CD14-positive monocyte (primary cell): ENCODE measurements around the gene LCP1. TPM values are rescaled to one million over a fixed set of nuclear protein-coding genes. Genes with fewer than 3 reads are reported as not detected.
A peak's percentile ranks its signal among the peaks of the same experiment; 100 is the strongest.
"Not testable (repeated sequence)": the region's sequence is repeated elsewhere in the genome, so short reads cannot be mapped to it uniquely, and the experiment has no call there.

Experiments
- DNase-seq, 3 donors: peaks; one replicate each; pipeline ENCODE4 v3.0.0-alpha.2; 2011 to 2022
- H2AFZ ChIP-seq: 2 replicates; pipeline ENCODE4 v1.6.0; 2012; ENCODE audit warnings: mild to moderate bottlenecking, low read depth, low read length, inconsistent platforms; ENCODE audit not compliant: insufficient read depth, poor library complexity, severe bottlenecking
- H3K27ac ChIP-seq, 2 donors: 1 replicate in 1 of 2; 2 replicates in 1 of 2; pipeline ENCODE4 v1.5.1; 2012 to 2013; ENCODE audit warnings: low read length in 2 of 2, control low read depth in 1 of 2, inconsistent platforms in 1 of 2, low read depth in 1 of 2, mild to moderate bottlenecking in 1 of 2
- H3K27me3 ChIP-seq, 2 donors: one replicate each; pipeline versions ENCODE4 v1.6.0 to v1.6.1; 2011 to 2013; ENCODE audit warnings: low read length in 2 of 2; ENCODE audit not compliant: control insufficient read depth in 2 of 2, insufficient read depth in 2 of 2
- H3K36me3 ChIP-seq, 2 donors: replicated peaks in 1 of 2; 1 replicate in 1 of 2; 2 replicates in 1 of 2; pipeline versions ENCODE4 v1.5.1 to v1.6.1; 2012 to 2013; ENCODE audit warnings: low read length in 2 of 2, control low read depth in 1 of 2, inconsistent platforms in 1 of 2, mild to moderate bottlenecking in 1 of 2; ENCODE audit not compliant: insufficient read depth in 2 of 2, control insufficient read depth in 1 of 2
- H3K4me1 ChIP-seq, 2 donors: 1 replicate in 1 of 2; 2 replicates in 1 of 2; pipeline versions ENCODE4 v1.5.1 to v1.6.1; 2012 to 2013; ENCODE audit warnings: low read length in 2 of 2, control low read depth in 1 of 2, inconsistent platforms in 1 of 2, mild to moderate bottlenecking in 1 of 2, moderate library complexity in 1 of 2; ENCODE audit not compliant: insufficient read depth in 2 of 2, control insufficient read depth in 1 of 2
- H3K4me2 ChIP-seq: replicated peaks from 2 replicates; pipeline ENCODE3; 2012; ENCODE audit warnings: low read length, moderate library complexity, mild to moderate bottlenecking; ENCODE audit not compliant: poor library complexity, severe bottlenecking; ENCODE audit errors: extremely low read depth
- H3K4me3 ChIP-seq, 3 experiments: fragments of 200-600 bp in 1 of 3; sonication (generic) in 1 of 3; replicated peaks in 1 of 3; 1 replicate in 2 of 3; 2 replicates in 1 of 3; pipeline ENCODE4 v1.5.1; 2011 to 2013; ENCODE audit warnings: low read length in 3 of 3, mild to moderate bottlenecking in 3 of 3, control low read depth in 2 of 3, low read depth in 2 of 3, inconsistent platforms in 1 of 3, moderate library complexity in 1 of 3
- H3K79me2 ChIP-seq: 2 replicates; pipeline ENCODE4 v1.6.0; 2012; ENCODE audit warnings: mild to moderate bottlenecking, control low read depth, inconsistent platforms, low read length, moderate library complexity; ENCODE audit not compliant: insufficient read depth
- H3K9ac ChIP-seq: 2 replicates; pipeline ENCODE4 v1.6.0; 2017; ENCODE audit warnings: low read length, mild to moderate bottlenecking; ENCODE audit not compliant: insufficient read depth, poor library complexity, severe bottlenecking
- H3K9me3 ChIP-seq, 2 donors: replicated peaks in 1 of 2; 1 replicate in 1 of 2; 2 replicates in 1 of 2; pipeline versions ENCODE4 v1.5.1 to v1.6.1; 2012 to 2013; ENCODE audit warnings: low read length in 2 of 2, control low read depth in 1 of 2; ENCODE audit not compliant: control insufficient read depth in 1 of 2, insufficient read depth in 1 of 2
- H4K20me1 ChIP-seq: 2 replicates; pipeline ENCODE4 v1.6.0; 2012; ENCODE audit warnings: mild to moderate bottlenecking, low read length, control low read depth, moderate library complexity; ENCODE audit not compliant: insufficient read depth
- H3K27ac Mint-ChIP-seq, 7 donors: one replicate each; pipeline ENCODE4 v1.8.0; 2020; ENCODE audit warnings: mild to moderate bottlenecking in 7 of 7, mixed read lengths in 7 of 7, moderate library complexity in 6 of 7, inconsistent platforms in 2 of 7
- H3K27me3 Mint-ChIP-seq, 3 donors: one replicate each; pipeline ENCODE4 v1.8.0; 2021 to 2022; ENCODE audit warnings: low read depth in 3 of 3, mild to moderate bottlenecking in 3 of 3, mixed read lengths in 3 of 3, moderate library complexity in 3 of 3, inconsistent platforms in 1 of 3
- H3K36me3 Mint-ChIP-seq, 2 donors: one replicate each; pipeline ENCODE4 v1.8.0; 2020; ENCODE audit warnings: mixed read lengths in 2 of 2, inconsistent platforms in 1 of 2, mild to moderate bottlenecking in 1 of 2
- H3K4me1 Mint-ChIP-seq: one replicate; pipeline ENCODE4 v1.8.0; 2020; ENCODE audit warnings: mild to moderate bottlenecking, mixed read lengths
- H3K4me3 Mint-ChIP-seq, 2 donors: one replicate each; pipeline ENCODE4 v1.8.0; 2020; ENCODE audit warnings: mild to moderate bottlenecking in 2 of 2, mixed read lengths in 2 of 2, moderate library complexity in 1 of 2
- H3K9me3 Mint-ChIP-seq, 7 donors: one replicate each; pipeline ENCODE4 v1.8.0; 2020 to 2022; ENCODE audit warnings: mixed read lengths in 7 of 7, mild to moderate bottlenecking in 6 of 7, moderate library complexity in 6 of 7, inconsistent platforms in 2 of 7
- CTCF ChIP-seq: fragments of 200-600 bp; IDR thresholded peaks from one replicate; pipeline ENCODE4 v1.8.0; 2022; ENCODE audit warnings: antibody characterized with exemption, mild to moderate bottlenecking
- WGBS: methylation state at CpG from one replicate; pipeline ENCODE4 v1.1.5; 2013; ENCODE audit warnings: missing lambda C conversion rate; ENCODE audit not compliant: insufficient coverage; 5-methylcytosine and 5-hydroxymethylcytosine counted together
- intact Hi-C, 2 donors: fragments of 100-400 bp; cut with micrococcal nuclease; formaldehyde crosslinking; loops; one replicate each; pipeline versions ENCODE4 v1.15.0 to v1.15.1; 2023
- polyA minus RNA-seq: library from RNA; depleted of rRNA, polyadenylated mRNA; stranded (reverse); fragments of >200 nt; gene quantifications from 2 replicates; pipeline ENCODE4 v1.2.3, GENCODE V29; 2012
- polyA plus RNA-seq, 3 donors: library from polyadenylated mRNA; depleted of rRNA in 1 of 3; unstranded in 2 of 3; stranded (reverse) in 1 of 3; fragments of 300-500 nt in 2 of 3; fragments of >200 nt in 1 of 3; fragmentation: Illumina TruSeq in 2 of 3; gene quantifications; 1 replicate in 2 of 3; 2 replicates in 1 of 3; pipeline ENCODE4 v1.2.3, GENCODE V29; 2012 to 2021
- total RNA-seq, 12 experiments: library from RNA in 1 of 12; stranded (reverse) in 1 of 12; fragments of 120-200 nt in 1 of 12; gene quantifications; one replicate each; pipeline ENCODE4 v1.2.4 and lab custom pipeline; 2013 to 2026; ENCODE audit warnings: mixed read lengths in 6 of 12, inconsistent platforms in 1 of 12

The LCP1 gene
- 1,627 TPM for total RNA-seq (2013)
- 1,000 to 10,000 TPM in 2 of 3 donors, 100 to 1,000 TPM in 1; 653 to 2,003 (median 1,636) TPM for polyA plus RNA-seq
- polyA minus RNA-seq: 585 and 1,053 TPM in 2 replicates
- total RNA-seq (lab: John Stamatoyannopoulos, UW): 1,065 to 2,604 (median 2,081) reads per million in 11 experiments

GRCh38 chr13:46181840-46182490, at the start of gene LCP1:
Gene LCP1 (minus strand): TSS chr13:46182177. CDS start chr13:46159662, 22,515 bp downstream.
- peaks cover 47 to 62% of the 10 kb centered on the region in 2 donors for H3K4me1 ChIP-seq
- H4K20me1 ChIP-seq: peaks cover 46% of the 10 kb centered on the region
- peaks cover 4 to 12% of the 10 kb centered on the region in 2 donors for H3K36me3 ChIP-seq
- TF ChIP-seq CTCF: no peak
- H3K27ac ChIP-seq: peak within 1 kb of the TSS; percentile 85 to 95
- H3K9ac ChIP-seq: peak within 1 kb of the TSS; percentile 74
- WGBS: 0% methylated on average over 1 of the region's 8 CpGs
- peaks cover 0 to 5% (median 0%) of the 10 kb centered on the region in 3 donors for H3K27me3 Mint-ChIP-seq
- H3K27me3 ChIP-seq: no peaks in the 10 kb centered on the region
- H3K9me3 Mint-ChIP-seq: peaks cover 0 to 4% (median 0%) of the 10 kb centered on the region in 7 donors
- peak; percentile 86 to 94 (median 89) for DNase-seq
- H2AFZ ChIP-seq: peak within 1 kb of the TSS; percentile 45
- H3K27ac Mint-ChIP-seq: peak within 1 kb of the TSS; percentile 96 to 99 (median 98)
- peaks cover 84% of the 10 kb centered on the region for H3K79me2 ChIP-seq
- peak within 1 kb of the TSS; percentile 98 to 100 for H3K4me3 Mint-ChIP-seq
- peaks cover 52% of the 10 kb centered on the region for H3K4me1 Mint-ChIP-seq
- peaks cover 16 to 28% of the 10 kb centered on the region in 2 donors for H3K36me3 Mint-ChIP-seq
- peak within 1 kb of the TSS; percentile 61 to 98 (median 98) for H3K4me3 ChIP-seq
- H3K4me2 ChIP-seq: peak within 1 kb of the TSS; percentile 97
- intact Hi-C loops: loop anchor here (2.0 to 10.0 kb wide), 2 partner anchors 13 to 143 kb away; no protein-coding TSS in a partner anchor
- no peaks in the 10 kb centered on the region for H3K9me3 ChIP-seq

GRCh38 chr13:46229251-46229650, 47.3 kb upstream of the LCP1 start:
- intact Hi-C loops: no loop called here
- 86% methylated on average over 2 of the region's 2 CpGs for WGBS
- H3K27ac Mint-ChIP-seq: no peak overlapping the region
- H3K9ac ChIP-seq: no peak overlapping the region
- no peaks in the 10 kb centered on the region for H3K27me3 ChIP-seq
- peaks cover 3 to 5% of the 10 kb centered on the region in 2 donors for H3K36me3 Mint-ChIP-seq
- H3K4me2 ChIP-seq: no peak overlapping the region
- H3K4me1 ChIP-seq: no peaks in the 10 kb centered on the region
- no peaks in the 10 kb centered on the region for H4K20me1 ChIP-seq
- H3K4me3 ChIP-seq: no peak overlapping the region
- peaks cover 0 to 4% (median 2%) of the 10 kb centered on the region in 3 donors for H3K27me3 Mint-ChIP-seq
- peaks cover 0 to 8% of the 10 kb centered on the region in 2 donors for H3K9me3 ChIP-seq
- H3K9me3 Mint-ChIP-seq: peaks cover 6 to 21% (median 11%) of the 10 kb centered on the region in 7 donors
- peak overlapping the region; percentile 23 for H2AFZ ChIP-seq
- no peaks in the 10 kb centered on the region for H3K79me2 ChIP-seq
- H3K36me3 ChIP-seq: peaks cover 0 to 1% of the 10 kb centered on the region in 2 donors
- no peak overlapping the region for H3K4me3 Mint-ChIP-seq
- H3K4me1 Mint-ChIP-seq: peaks cover 2% of the 10 kb centered on the region
- no peak for TF ChIP-seq CTCF
- DNase-seq: no peak
- H3K27ac ChIP-seq: no peak overlapping the region

- DNase-seq, H3K4me3 ChIP-seq, H3K36me3 ChIP-seq, intact Hi-C loops, H3K4me1 Mint-ChIP-seq, H3K36me3 Mint-ChIP-seq, H3K27me3 Mint-ChIP-seq, H3K9me3 ChIP-seq, H3K9ac ChIP-seq, H3K27me3 ChIP-seq, H3K4me3 Mint-ChIP-seq, H3K27ac ChIP-seq, H3K27ac Mint-ChIP-seq, H3K4me2 ChIP-seq, H3K4me1 ChIP-seq, H4K20me1 ChIP-seq, H3K79me2 ChIP-seq: not testable (repeated sequence)
- H2AFZ ChIP-seq: peak overlapping the region; percentile 37
- WGBS: 100% methylated on average over 1 of the region's 2 CpGs
- H3K9me3 Mint-ChIP-seq: peaks cover 6 to 26% (median 12%) of the 10 kb centered on the region in 7 donors
These were observed 38.3 kb upstream of the LCP1 start for GRCh38 chr13:46220234-46220633.
